Measurements from ENCODE around the gene CCDC78. TPM values are rescaled to one million over a fixed set of nuclear protein-coding genes. Genes with fewer than 3 reads are reported as not detected.

Gene CCDC78
- total RNA-seq, 1 donor from 2014 or later: 8.3 TPM

DNA sequence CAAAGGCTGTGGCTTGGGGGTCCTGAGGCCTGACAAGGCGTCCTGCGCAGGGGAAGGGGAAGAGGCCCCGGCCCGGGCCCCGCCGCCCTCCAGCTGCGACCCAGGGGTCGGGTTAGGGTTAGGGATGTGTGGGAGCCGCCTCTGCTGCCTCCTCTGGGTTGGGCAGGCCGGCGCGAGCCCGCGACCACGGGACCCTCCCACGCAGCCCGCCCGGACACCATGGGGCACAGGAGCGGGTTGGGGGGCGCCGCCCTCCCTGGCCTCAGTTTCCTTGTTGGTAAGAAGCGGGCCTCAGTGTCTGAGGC is 14.2 kb upstream of the CCDC78 start:
- H3K4me3 Mint-ChIP-seq (ENCODE audit: low read depth): peak overlapping the region; percentile 79
- intact Hi-C loops (cut with micrococcal nuclease): loop anchor here (5.0 kb wide), 1 partner anchor 47 kb away; the partner anchor contains the start of genes CHTF18 and RPUSD1
- H3K4me1 Mint-ChIP-seq (ENCODE audit: low read depth): peaks cover 15% of the 10 kb centered on the region
- no peaks in the 10 kb centered on the region for H3K9me3 Mint-ChIP-seq
- peak overlapping the region; percentile 52 for H3K27ac Mint-ChIP-seq
- peaks cover 21% of the 10 kb centered on the region for H3K36me3 Mint-ChIP-seq (ENCODE audit: low read depth)
- no peak for DNase-seq (ENCODE audit: low spot score)
- no peaks in the 10 kb centered on the region for H3K27me3 Mint-ChIP-seq (ENCODE audit: low read depth)

DNA sequence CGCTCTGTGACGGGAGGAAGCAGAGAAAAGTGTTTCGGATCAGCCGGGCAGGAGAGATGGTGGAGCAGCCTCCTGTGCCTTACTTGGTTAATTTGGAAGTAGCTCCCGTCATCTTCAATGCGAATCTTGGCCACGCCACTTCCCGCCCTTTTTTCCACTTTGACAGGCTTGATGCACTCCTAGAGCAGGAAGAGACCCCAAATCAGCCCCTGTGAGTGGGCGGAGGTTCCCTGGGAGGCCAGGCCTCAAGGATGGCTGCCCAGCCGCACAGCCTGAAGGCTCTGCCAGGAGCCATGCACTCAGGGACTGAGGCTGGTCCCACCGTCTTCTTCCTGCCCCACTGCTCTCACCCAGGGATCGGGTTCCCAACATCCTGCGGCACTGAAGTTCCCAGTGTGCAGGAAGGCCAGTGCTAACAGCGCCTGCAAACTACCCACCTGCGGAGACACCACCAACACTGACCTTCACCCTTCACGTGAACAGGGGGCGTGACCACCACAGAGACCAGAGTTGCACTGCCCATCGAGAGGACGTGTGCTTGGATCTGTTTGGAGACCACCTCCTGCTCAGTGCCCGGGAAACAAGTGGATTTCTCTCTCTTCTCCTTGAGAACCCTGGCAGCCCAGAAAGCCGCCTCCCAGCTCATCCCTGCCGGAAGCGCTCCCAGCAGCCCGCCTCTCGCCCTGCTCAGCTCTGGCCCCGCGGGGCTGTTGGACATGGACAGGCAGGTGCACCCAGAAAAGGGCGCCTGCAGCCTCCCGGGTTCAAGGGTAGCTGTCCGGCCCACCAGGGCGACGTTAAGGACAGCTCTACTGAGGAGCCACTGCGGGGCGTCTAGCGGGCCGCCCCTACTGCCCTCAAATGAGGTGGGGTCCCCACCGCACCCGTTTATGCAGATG is 13.6 kb upstream of the CCDC78 start:
- H3K36me3 Mint-ChIP-seq (ENCODE audit: low read depth): peaks cover 25% of the 10 kb centered on the region
- H3K4me1 Mint-ChIP-seq (ENCODE audit: low read depth): peaks cover 17% of the 10 kb centered on the region
- H3K9me3 Mint-ChIP-seq: no peaks in the 10 kb centered on the region
- peak overlapping the region; percentile 79 for H3K4me3 Mint-ChIP-seq (ENCODE audit: low read depth)
- intact Hi-C loops (cut with micrococcal nuclease): loop anchor here (5.0 kb wide), 1 partner anchor 47 kb away; the partner anchor contains the start of genes CHTF18 and RPUSD1
- H3K27ac Mint-ChIP-seq: no peak overlapping the region
- DNase-seq (ENCODE audit: low spot score): no peak
- H3K27me3 Mint-ChIP-seq (ENCODE audit: low read depth): no peaks in the 10 kb centered on the region

DNA sequence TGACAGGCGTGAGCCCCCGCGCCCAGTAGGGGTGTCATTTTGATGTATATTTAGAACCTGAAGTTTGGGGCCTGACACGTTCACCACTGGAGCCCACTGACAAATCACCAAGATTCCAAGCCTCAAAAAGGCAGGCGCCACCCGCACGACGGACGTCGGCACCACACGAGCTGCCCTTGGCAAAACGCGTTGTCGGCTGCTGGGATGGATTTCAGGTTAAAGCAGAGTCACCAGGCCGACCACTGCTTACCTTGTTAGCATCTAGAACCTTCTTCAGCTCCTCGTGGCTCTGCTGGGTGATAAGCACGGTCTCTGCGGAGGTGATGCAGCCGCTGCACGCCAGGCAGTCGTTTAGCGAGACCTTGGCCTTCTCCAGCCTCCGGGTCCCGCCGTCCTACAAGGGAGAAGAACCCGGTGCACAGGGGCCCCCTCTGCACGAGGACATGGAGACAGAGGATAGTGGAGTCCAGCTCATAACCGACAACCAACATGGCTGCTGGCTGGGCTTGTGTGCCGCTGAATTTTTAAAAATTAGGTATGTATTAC is 10.8 kb upstream of the CCDC78 start:
- Mint-ChIP-seq H3K36me3 (ENCODE audit: low read depth) (peaks cover 35% of the 10 kb centered on the region), H3K9me3 (no peaks in the 10 kb centered on the region), H3K4me3 (ENCODE audit: low read depth) (no peak overlapping the region), H3K27ac (no peak overlapping the region), H3K27me3 (ENCODE audit: low read depth) (no peaks in the 10 kb centered on the region), H3K4me1 (ENCODE audit: low read depth) (peaks cover 17% of the 10 kb centered on the region)
- intact Hi-C loops (cut with micrococcal nuclease): no loop called here
- no peak for DNase-seq (ENCODE audit: low spot score)

DNA sequence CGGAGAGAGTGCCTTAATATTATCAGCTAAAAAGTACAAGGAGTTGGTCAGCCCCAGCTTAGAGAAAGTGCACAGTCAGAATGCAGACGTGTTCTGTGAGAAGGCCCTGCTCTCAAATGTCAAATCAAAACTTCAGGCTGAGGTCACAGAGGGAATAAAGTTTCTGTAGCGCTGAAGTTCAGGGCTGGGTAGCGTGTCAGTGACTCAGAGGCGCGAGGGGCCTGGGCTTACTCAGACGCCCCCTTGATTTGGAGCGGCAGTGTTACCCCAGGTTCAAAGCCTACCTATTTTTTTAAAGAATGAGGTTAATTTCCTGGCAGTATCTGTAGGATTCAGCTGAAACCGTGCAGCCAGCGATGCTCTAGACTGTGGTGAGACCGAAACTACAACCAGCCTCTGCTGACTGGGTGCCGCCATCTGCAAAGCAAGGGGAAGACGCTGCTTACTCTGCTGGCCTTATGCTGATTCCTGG is 9.8 kb upstream of the CCDC78 start:
- H3K36me3 Mint-ChIP-seq (ENCODE audit: low read depth): peaks cover 35% of the 10 kb centered on the region
- no peak for DNase-seq (ENCODE audit: low spot score)
- H3K4me3 Mint-ChIP-seq (ENCODE audit: low read depth): peak overlapping the region; percentile 26
- no peaks in the 10 kb centered on the region for H3K9me3 Mint-ChIP-seq
- intact Hi-C loops (cut with micrococcal nuclease): no loop called here
- peaks cover 17% of the 10 kb centered on the region for H3K4me1 Mint-ChIP-seq (ENCODE audit: low read depth)
- H3K27me3 Mint-ChIP-seq (ENCODE audit: low read depth): no peaks in the 10 kb centered on the region
- H3K27ac Mint-ChIP-seq: peak overlapping the region; percentile 57

DNA sequence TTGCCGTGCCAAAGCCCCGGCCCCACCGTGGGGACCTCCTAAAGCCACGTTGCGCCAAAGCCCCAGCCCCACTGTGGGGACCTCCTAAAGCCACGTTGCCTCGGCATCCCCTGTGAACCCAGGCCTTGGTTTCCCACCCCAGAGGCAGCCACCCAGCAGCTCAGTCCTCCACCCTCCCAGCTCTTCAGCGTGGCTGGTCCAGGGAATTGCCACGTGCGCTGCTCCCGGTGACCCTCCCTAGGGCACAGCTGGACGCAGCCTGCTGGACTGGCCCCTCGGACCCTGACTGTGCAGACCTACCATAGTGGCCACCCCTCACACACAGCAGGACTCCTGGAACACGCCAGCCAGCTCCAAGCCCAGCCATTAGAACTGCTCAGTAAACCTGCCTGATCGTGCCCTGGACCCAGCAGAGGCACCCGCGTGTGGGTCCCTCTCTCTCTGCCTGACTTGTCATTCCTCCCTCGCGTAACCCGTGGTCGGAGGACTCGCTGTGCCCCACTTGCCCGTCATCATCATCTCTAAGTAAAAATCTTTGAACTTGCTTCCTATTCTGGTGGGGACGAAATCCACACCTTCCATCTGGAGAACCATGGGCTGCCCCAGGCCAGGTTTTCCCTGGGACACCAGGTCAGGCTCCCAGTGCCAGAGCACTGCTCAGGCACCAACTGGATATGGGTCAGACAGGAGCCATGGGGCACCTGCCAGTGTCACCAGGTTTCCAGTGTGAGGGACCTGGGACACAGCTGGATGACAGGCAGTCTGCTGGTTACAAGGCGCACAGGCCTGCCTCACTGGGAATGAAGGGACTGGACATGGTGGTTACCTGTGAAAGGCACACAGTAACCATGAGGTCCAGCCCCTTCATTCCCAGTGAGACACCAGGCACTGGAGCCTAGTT is 9.0 kb upstream of the CCDC78 start:
- intact Hi-C loops (cut with micrococcal nuclease): no loop called here
- H3K36me3 Mint-ChIP-seq (ENCODE audit: low read depth): peaks cover 35% of the 10 kb centered on the region
- H3K27me3 Mint-ChIP-seq (ENCODE audit: low read depth): no peaks in the 10 kb centered on the region
- H3K4me1 Mint-ChIP-seq (ENCODE audit: low read depth): peaks cover 17% of the 10 kb centered on the region
- no peak for DNase-seq (ENCODE audit: low spot score)
- H3K4me3 Mint-ChIP-seq (ENCODE audit: low read depth): no peak overlapping the region
- H3K27ac Mint-ChIP-seq: peak overlapping the region; percentile 20
- no peaks in the 10 kb centered on the region for H3K9me3 Mint-ChIP-seq

DNA sequence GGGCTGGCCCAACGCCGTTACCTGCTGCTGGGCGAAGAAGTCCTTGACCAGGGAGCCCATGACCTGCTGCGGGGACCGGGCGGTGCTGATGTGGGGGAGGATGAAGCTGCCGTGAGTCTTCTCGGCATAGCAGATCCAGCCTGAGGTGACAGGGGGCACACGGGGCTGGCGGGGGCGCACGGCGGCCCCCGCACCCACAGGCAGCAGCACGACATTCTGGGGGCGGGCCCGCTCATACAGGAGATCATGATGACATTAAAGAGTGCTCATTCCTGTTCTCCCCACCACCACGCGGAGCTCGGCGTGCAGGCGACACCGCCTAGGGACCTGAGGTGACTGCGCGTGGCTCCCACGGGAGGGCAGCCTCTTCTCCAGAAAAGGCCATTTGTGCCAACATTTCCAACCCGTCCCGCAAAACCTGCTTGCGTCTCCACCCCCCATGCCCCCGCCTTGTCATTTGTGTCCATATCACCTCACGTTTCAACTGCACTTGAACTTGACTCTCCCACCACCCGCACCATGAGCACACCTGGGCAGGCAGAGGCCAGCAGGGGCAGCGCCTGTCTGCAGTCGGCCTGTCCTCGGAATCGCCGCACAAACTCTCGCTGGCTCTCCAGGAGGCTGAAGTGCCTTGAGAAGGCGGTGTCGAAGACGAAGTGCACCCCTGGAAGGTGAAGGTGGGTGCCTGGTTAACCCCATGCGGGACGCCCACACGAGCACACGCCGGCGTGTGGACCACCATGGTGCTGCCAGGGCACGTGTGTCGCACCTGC is 8.2 kb upstream of the CCDC78 start:
- Mint-ChIP-seq H3K27me3 (ENCODE audit: low read depth) (no peaks in the 10 kb centered on the region), H3K4me3 (ENCODE audit: low read depth) (no peak overlapping the region), H3K27ac (no peak overlapping the region), H3K4me1 (ENCODE audit: low read depth) (peaks cover 15% of the 10 kb centered on the region), H3K36me3 (ENCODE audit: low read depth) (peaks cover 35% of the 10 kb centered on the region), H3K9me3 (no peaks in the 10 kb centered on the region)
- DNase-seq (ENCODE audit: low spot score): no peak
- intact Hi-C loops (cut with micrococcal nuclease): no loop called here

DNA sequence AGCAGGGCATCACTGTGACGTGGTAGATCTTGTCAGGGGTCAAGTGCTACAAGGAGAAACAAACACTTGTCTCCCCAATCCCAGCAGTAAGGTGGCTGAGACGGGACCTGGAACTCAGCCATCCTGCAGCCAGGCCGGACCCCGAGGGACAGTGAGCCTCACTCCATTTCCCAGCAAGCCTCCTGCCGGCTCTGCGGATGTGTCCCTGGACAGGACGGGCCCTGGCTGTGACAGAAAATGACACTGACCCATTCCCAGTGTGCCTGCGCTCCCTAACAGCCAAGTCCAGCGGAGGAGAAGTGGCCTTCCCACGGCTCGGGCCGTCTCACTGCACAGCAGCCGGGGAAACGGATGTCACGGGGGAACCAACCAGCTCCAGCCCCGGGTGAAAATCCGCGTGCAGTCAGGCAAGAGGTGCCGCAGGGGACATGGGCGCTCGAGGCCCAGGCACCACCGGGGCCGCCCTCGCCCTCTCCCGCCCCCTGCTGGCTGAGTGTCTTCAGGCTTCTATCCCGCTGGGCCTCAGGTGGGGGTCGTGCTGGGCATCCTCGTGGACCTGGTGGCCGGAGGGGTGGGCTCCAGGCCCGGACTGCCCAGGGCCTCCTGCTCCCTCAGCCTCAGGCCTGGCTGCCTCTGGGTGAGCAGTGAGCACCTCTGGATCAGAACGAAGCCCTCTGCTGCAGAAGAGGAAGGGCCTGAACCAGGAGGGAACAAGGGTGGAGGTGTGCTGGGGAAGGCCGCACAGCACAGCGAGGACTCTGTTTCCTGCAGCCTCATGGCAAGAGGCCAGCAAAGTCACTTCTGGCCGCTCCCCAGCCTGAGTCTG is 7.4 kb upstream of the CCDC78 start:
- Mint-ChIP-seq H3K4me3 (ENCODE audit: low read depth) (no peak overlapping the region), H3K9me3 (no peaks in the 10 kb centered on the region), H3K36me3 (ENCODE audit: low read depth) (peaks cover 32% of the 10 kb centered on the region), H3K27me3 (ENCODE audit: low read depth) (no peaks in the 10 kb centered on the region), H3K4me1 (ENCODE audit: low read depth) (peaks cover 15% of the 10 kb centered on the region), H3K27ac (no peak overlapping the region)
- no peak for DNase-seq (ENCODE audit: low spot score)
- intact Hi-C loops (cut with micrococcal nuclease): no loop called here

DNA sequence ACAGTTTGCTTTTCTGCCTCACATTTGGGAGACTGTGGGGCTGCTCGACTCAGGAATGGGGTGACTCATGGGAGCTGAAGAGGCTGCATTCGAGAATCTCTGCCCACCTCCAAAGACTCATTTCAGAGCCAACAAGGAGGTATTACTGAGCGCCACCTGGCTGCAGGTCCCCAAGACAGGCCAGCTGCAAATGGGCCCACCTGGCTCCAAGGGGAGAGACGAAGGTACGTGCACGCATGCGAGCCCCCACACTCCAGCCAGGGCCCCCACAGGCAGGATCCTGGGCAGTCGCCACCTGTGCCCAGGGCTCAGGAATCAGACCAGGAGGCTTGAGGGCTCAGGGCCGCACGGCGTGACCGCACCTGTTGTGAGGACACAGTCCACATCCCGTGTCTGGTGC is 6.7 kb upstream of the CCDC78 start:
- intact Hi-C loops (cut with micrococcal nuclease): no loop called here
- H3K4me1 Mint-ChIP-seq (ENCODE audit: low read depth): peaks cover 14% of the 10 kb centered on the region
- no peaks in the 10 kb centered on the region for H3K9me3 Mint-ChIP-seq
- no peaks in the 10 kb centered on the region for H3K27me3 Mint-ChIP-seq (ENCODE audit: low read depth)
- no peak overlapping the region for H3K27ac Mint-ChIP-seq
- H3K4me3 Mint-ChIP-seq (ENCODE audit: low read depth): no peak overlapping the region
- peaks cover 29% of the 10 kb centered on the region for H3K36me3 Mint-ChIP-seq (ENCODE audit: low read depth)
- no peak for DNase-seq (ENCODE audit: low spot score)

DNA sequence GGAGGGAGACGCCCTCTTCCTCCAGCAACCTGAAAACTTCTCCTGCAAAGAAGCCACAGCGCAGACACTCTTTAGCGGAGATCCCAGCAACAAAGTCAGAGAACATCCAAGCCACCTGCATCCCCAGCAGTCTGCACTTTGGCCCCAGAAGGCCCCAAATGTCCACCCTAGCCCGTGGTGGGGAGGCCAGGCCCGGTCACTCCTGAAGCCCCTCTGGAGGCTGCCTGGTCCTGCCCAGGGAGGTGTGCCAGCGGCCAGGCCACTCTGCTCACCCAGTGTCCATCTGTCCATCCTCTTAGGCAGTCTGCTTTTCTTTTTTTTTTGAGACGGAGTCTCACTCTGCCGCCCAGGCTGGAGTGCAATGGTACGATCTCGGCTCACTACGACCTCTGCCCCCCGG is 6.1 kb upstream of the CCDC78 start:
- H3K4me3 Mint-ChIP-seq (ENCODE audit: low read depth): no peak overlapping the region
- no peak for DNase-seq (ENCODE audit: low spot score)
- H3K27me3 Mint-ChIP-seq (ENCODE audit: low read depth): no peaks in the 10 kb centered on the region
- H3K36me3 Mint-ChIP-seq (ENCODE audit: low read depth): peaks cover 26% of the 10 kb centered on the region
- H3K9me3 Mint-ChIP-seq: no peaks in the 10 kb centered on the region
- intact Hi-C loops (cut with micrococcal nuclease): no loop called here
- H3K27ac Mint-ChIP-seq: no peak overlapping the region
- H3K4me1 Mint-ChIP-seq (ENCODE audit: low read depth): peaks cover 11% of the 10 kb centered on the region

DNA sequence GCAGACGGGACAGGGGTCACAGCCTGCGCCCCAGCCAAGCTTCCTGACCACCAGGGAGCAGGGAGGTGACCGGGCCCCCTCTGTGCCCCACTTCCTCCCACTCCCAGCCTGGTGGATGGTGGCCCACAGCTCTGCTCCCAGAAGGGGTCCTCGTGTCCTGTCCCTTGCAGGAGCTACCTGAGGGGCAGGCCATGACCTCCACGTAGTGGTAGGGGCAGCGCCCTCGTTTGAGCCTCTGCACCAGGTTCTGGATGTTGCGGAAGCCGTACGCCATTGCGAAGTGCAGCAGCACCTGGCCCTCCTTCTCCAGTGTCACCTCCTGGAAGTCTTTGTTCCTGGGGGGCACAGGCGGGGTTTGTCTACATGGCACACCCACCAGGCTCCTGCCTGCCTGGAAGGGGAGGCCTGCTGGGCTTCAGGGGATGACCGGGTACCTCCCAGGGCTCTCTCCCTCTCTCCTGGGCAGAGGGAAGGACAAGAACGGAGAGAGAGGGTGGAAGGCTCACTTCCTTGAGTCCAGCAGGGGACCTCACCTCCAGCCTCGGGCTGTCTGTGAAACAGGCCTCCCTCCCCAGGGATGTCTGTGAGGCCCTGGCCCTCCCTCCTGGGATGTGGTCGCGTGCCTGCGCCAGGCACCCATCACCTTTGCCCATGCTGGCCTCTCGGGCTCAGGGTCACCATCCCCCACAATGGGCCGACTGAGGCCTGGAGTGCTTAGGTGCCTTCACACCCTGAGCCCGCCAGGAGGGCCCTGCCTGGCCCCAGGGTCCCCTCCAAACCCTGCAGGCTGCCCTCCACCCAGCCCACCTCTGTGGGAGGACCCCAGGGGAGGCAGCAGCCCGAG is 4.6 kb upstream of the CCDC78 start:
- intact Hi-C loops (cut with micrococcal nuclease): no loop called here
- no peak overlapping the region for H3K4me3 Mint-ChIP-seq (ENCODE audit: low read depth)
- peaks cover 6% of the 10 kb centered on the region for H3K4me1 Mint-ChIP-seq (ENCODE audit: low read depth)
- no peaks in the 10 kb centered on the region for H3K27me3 Mint-ChIP-seq (ENCODE audit: low read depth)
- H3K9me3 Mint-ChIP-seq: no peaks in the 10 kb centered on the region
- H3K27ac Mint-ChIP-seq: no peak overlapping the region
- DNase-seq (ENCODE audit: low spot score): no peak
- peaks cover 19% of the 10 kb centered on the region for H3K36me3 Mint-ChIP-seq (ENCODE audit: low read depth)

All from activated T-helper 2 cell treated with anti-CD3 and anti-CD28 coated beads, Interferon-gamma antibody, Interleukin-2, Interleukin-4, amounts not matched to agents 10 μg/mL and 5 μg/mL and 100 μg/mL, durations not matched to agents 14 hours and 24 hours and 36 hours (primary cell).